AG09309 (cell line): ENCODE measurements around the gene ARFRP1.

ENCODE experiments used
- DNase-seq: peaks from one replicate; pipeline ENCODE4 v3.0.0-alpha.2; 2010; ENCODE audit warnings: low read depth
- H3K4me3 ChIP-seq: 2 replicates; pipeline ENCODE4 v1.5.1; 2011; ENCODE audit warnings: mild to moderate bottlenecking, low read depth, low read length, moderate library complexity; ENCODE audit not compliant: control insufficient read depth
- TF ChIP-seq, protein P1 (sequence below): IDR thresholded peaks from 2 replicates; pipeline ENCODE4 v1.5.1; 2011; ENCODE audit warnings: mild to moderate bottlenecking, low read depth, low read length, inconsistent platforms; ENCODE audit not compliant: insufficient read depth, control insufficient read depth; ENCODE audit errors: missing control alignments

The ARFRP1 gene

DNA sequence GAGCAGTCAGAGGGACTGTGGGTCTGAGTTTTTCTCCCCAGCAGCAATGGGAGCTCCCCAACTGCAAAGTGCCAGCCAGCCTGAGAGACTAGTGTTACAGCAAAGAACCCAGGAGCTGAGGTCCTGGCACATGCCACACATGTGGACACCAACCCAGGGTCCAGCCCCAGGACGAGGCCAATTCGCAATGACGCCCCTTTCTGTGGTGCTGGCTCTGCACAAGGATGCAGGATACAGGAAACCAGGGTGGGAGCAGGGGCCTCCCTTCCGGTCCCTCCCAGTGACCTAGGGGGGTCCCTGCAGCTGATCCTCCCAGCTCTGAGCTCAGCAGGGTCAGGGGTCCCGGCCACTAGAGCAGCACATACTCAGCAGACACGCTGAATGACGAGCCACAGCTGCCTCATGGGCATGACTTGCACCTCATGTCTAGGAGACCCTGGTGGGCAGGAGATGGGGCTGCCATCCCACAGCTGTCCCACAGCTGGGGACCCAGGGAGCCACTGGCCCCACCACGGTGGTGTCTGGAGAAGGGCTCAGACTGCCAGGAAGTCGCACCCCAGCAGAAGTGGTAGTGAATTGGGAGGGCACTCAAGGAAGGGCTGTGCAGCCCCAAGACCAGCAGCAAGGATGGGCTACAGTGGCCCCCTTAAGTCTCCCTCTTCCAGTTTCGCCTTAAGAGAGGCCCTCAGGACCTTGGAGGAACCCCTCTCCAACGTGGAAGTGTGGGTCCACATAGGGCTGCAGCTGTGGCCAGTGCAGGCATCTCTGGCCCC, 3.6 kb downstream of the ARFRP1 start:
- no peak for DNase-seq
- TF ChIP-seq, protein P1, sequence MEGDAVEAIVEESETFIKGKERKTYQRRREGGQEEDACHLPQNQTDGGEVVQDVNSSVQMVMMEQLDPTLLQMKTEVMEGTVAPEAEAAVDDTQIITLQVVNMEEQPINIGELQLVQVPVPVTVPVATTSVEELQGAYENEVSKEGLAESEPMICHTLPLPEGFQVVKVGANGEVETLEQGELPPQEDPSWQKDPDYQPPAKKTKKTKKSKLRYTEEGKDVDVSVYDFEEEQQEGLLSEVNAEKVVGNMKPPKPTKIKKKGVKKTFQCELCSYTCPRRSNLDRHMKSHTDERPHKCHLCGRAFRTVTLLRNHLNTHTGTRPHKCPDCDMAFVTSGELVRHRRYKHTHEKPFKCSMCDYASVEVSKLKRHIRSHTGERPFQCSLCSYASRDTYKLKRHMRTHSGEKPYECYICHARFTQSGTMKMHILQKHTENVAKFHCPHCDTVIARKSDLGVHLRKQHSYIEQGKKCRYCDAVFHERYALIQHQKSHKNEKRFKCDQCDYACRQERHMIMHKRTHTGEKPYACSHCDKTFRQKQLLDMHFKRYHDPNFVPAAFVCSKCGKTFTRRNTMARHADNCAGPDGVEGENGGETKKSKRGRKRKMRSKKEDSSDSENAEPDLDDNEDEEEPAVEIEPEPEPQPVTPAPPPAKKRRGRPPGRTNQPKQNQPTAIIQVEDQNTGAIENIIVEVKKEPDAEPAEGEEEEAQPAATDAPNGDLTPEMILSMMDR, result no peak
- H3K4me3 ChIP-seq, result no peak overlapping the region

DNA sequence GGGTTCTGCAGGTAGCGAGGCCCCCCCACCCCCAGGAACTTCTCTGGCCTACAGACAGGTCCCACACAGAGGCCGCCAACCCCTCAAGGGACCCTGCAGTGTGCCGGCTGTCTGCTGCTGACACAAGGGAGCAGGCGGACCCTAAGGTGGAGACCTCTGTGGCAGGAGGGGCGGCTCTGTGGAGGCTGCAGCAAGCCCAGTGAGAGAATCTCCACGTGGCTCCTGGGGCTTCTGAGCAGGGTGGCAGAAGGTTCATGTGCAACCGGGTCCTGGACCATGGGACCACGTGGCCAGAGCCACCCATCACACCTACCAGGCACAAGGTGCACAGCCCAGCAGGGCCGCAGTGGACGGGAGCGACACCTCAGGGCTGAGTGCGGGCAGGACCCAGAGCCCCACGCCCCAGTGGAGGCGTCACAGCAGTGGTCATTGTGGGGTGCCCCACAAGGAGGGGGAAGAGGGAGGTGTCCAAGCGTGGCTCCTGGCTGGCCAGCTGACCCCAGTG, 4.3 kb downstream of the ARFRP1 start:
- TF ChIP-seq, protein P1, result no peak

DNA sequence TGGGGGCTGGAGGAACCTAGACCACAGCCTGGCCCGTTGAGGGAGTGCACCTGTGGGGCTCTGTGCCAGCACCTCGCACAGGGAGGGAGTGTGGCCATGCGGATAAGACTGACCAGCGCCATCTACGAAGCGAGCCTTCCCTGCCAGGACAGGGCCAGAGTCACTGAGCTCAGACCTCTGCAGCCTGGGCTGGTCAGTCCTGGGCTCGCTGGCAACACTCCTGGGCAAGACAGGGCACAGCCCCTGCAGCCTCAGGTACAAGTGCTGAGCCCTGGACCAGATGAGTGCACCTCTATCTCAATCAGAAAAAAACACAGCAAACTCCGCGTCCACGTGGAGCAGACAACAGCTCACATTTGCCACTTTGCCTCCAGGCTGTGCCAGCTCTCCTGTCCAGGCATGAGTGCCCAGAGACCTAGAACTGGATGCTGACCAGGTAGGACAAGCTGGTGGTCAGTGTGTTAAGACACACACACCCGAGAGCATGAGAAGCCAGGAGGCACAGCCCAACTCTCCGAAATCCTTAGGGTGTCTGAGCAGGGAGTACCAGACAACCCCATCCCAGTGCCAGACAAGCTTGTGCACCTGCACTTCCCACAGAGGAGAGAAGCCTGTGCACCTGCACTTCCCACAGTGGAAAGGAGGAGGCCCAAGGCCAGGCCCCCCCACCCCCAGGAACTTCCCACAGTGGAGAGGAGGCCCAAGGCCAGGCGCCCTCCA, 4.9 kb downstream of the ARFRP1 start:
- TF ChIP-seq, protein P1, result no peak
- DNase-seq, result no peak

More for the DNA sequence above, 4.3 kb downstream of the ARFRP1 start:
- no peak overlapping the region for H3K4me3 ChIP-seq
- no peak for DNase-seq

DNA sequence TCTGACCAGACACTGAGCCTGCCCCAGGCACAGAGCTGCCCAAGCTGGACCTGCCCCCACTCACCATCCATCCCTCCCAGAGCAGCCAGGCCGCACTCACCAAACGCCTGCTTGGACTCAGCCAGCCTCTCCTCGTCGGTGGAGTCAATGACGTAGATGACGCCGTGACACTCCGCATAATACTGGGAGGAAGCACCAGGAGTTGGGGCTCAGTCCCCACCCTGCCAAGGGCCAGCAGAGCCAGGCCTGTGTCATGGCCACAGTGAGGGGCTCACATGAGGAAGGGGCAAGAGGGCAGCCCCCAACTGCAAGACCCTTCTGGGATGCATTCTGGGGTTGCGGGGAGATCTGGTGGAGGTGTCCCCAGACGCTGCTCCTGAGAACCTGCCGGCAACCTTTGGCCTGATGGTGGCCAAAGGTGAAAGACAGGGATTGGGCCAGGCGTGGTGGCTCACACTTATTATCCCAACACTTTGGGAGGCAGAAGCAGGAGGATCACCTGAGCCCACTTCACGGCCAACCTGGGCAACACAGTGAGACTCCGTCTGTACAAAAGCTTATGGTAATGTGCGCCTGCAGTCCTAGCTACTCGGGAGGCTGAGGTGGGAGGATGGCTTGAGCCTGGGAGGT, 5.6 kb downstream of the ARFRP1 start:
- H3K4me3 ChIP-seq, result no peak overlapping the region
- no peak for DNase-seq
- TF ChIP-seq, protein P1, result no peak

More for the DNA sequence above, 4.9 kb downstream of the ARFRP1 start:
- H3K4me3 ChIP-seq, result no peak overlapping the region

DNA sequence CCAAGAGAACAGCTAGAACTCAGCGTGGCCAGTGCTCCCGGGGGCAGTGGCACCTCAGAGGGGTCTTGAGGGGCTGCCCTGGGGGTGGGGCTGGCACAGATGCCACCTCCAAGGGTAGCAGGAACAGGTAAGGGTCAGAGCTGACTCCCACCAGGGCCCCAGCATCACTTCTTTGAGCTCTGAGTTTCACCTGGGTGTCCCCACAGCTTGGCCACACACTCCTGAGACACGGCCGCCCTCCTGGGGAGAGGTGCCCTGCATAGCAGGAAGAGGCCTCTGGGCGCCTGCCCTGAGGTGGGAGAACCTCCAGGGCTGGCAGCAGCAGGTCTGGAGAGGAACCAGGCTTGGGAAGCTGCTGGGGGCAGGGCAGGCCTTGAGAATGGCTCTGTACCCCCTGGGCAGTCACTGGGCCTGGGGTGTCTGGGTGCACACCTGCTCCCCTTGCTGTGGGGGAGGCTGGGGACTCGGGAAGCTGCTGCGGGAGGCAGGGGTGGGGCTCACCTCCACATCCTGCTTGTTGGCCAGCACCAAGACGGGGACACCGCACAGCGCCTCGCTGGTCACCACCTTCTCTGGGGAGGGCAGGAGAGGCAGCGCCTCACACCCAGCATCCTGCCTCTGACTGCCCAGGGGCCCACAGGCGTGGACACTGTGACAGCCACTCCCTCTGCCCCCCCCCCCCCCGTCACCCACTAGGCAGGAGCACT, 6.3 kb downstream of the ARFRP1 start:
- DNase-seq, result no peak
- TF ChIP-seq, protein P1, result no peak
- no peak overlapping the region for H3K4me3 ChIP-seq

DNA sequence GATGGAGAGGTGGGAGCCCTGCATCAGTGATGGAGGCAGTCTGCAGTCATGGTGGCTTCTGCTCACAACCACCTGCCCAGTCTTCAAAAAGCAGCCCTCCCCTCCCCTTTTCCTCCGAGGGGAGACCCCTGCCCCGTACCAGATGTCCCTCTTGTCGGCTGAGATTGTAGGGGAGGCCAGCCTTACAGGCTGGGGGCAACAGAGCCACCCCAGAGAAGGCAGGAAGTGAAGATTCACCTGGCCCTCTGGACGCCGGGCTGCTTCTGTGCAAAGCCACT, 6.8 kb downstream of the ARFRP1 start:
- no peak for DNase-seq
- H3K4me3 ChIP-seq, result no peak overlapping the region
- TF ChIP-seq, protein P1, result no peak
